ENCODE results near the gene TLE6. TPM values are rescaled to one million over a fixed set of nuclear protein-coding genes. Genes with fewer than 3 reads are reported as not detected.

Gene TLE6
- total RNA-seq, 5 donors from 2014 or later (not counting 1 experiment from before 2014, with no cell fraction given) = 0.36 to 0.61 (median 0.50) TPM; not detected in 2

DNA sequence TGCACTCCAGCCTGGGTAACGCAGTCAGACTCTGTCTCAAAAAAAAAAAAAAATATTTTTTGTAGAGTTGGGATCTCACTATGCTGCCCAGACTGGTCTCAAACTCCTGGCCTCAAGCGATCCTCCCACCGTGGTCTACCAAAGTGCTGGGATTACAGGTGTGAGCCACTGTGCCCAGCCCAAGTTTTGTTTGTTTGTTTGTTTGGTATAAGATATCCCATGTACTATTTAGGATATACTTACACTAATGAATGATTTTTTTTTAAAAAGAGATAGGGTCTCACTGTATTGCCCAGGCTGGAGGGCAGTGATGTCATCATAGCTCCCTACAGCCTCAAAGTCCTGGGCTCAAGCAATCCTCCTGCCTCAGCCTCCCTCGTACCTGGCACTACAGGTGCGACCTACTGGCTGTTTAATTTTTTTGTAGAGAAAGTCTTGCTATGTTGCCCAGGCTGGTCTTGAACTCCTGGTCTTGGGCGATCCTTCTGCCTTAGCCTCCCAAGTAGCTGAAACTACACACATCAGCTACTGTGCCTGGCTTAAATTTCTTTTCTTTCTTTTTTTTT is 24.0 kb downstream of the TLE6 start:
- no peak overlapping the region for H3K4me3 ChIP-seq (ENCODE audit: control insufficient read depth in 1 of 2, extremely low read depth in 1 of 2, low read length in 1 of 2)
- H3K27me3 ChIP-seq (replicated peaks in 1 of 2; ENCODE audit: control insufficient read depth in 2 of 2, extremely low read depth in 1 of 2, insufficient read depth in 2 of 2, low read length in 1 of 2) = no peaks in the 10 kb centered on the region
- no peaks in the 10 kb centered on the region for H3K4me1 ChIP-seq (ENCODE audit: control insufficient read depth in 1 of 2, extremely low read depth in 1 of 2, insufficient read depth in 2 of 2, low read length in 2 of 2)
- no peaks in the 10 kb centered on the region for H3K27me3 Mint-ChIP-seq
- no peak overlapping the region for H3K27ac Mint-ChIP-seq
- no peaks in the 10 kb centered on the region for H3K4me1 Mint-ChIP-seq
- ATAC-seq (replicated peaks in 1 of 4) (no peak), DNase-seq (no peak)
- H3K27ac ChIP-seq (ENCODE audit: low read length) = no peak overlapping the region
- no peak overlapping the region for H3K4me3 Mint-ChIP-seq
- H3K36me3 ChIP-seq (ENCODE audit: control insufficient read depth in 2 of 2, extremely low read depth in 1 of 2, insufficient read depth in 1 of 2, low read length in 1 of 2) = peaks cover 0 to 3% of the 10 kb centered on the region in 2 donors
- H3K36me3 Mint-ChIP-seq = peaks cover 11% of the 10 kb centered on the region
- H3K9me3 Mint-ChIP-seq = no peaks in the 10 kb centered on the region
- ChIA-PET POLR2A (no interaction called here), CTCF (no interaction called here)
- H3K9me3 ChIP-seq = no peaks in the 10 kb centered on the region
- WGBS (ENCODE audit: insufficient coverage) = no CpG with 5 or more reads among the region's 6 CpGs

GRCh38 chr19:3003046-3003445 is 25.7 kb downstream of the TLE6 start:
- Histone ChIP-seq H3K27me3 (replicated peaks in 1 of 2; ENCODE audit: control insufficient read depth in 2 of 2, extremely low read depth in 1 of 2, insufficient read depth in 2 of 2, low read length in 1 of 2) (no peaks in the 10 kb centered on the region), H3K4me3 (ENCODE audit: control insufficient read depth in 1 of 2, extremely low read depth in 1 of 2, low read length in 1 of 2) (no peak overlapping the region), H3K27ac (ENCODE audit: low read length) (no peak overlapping the region), H3K4me1 (ENCODE audit: control insufficient read depth in 1 of 2, extremely low read depth in 1 of 2, insufficient read depth in 2 of 2, low read length in 2 of 2) (no peaks in the 10 kb centered on the region), H3K9me3 (no peaks in the 10 kb centered on the region), H3K36me3 (ENCODE audit: control insufficient read depth in 2 of 2, extremely low read depth in 1 of 2, insufficient read depth in 1 of 2, low read length in 1 of 2) (peaks cover 0 to 3% of the 10 kb centered on the region in 2 donors)
- Mint-ChIP-seq H3K27me3 (no peaks in the 10 kb centered on the region), H3K27ac (no peak overlapping the region), H3K36me3 (peaks cover 3% of the 10 kb centered on the region), H3K4me3 (no peak overlapping the region), H3K4me1 (no peaks in the 10 kb centered on the region), H3K9me3 (no peaks in the 10 kb centered on the region)
- WGBS (ENCODE audit: insufficient coverage) = 100% methylated on average over 1 of the region's 7 CpGs
- POLR2A ChIA-PET = no interaction called here
- no peak for ATAC-seq (replicated peaks in 1 of 4)
- CTCF ChIA-PET = no interaction called here
- DNase-seq = no peak

DNA sequence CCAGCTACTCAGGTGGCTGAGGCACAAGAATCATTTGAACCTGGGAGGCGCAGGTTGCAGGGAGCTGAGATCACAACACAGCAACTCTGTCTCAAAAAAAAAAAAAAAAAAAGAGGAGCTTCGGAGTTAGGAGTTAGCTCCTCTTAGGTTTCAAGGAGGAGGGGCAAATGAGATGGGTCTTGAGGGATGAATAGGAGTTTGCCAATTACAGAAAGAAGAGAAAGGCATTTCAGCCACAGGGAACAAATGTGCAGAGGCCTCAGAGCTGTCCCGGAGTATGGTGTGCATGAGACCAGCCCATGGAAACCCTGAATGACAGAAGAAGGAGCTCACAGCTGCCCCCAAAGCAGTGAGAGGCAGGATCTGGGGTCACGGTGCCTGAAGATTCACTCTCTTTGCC is 27.2 kb downstream of the TLE6 start:
- Histone ChIP-seq H3K9me3 (no peaks in the 10 kb centered on the region), H3K27ac (ENCODE audit: low read length) (no peak overlapping the region), H3K4me1 (ENCODE audit: control insufficient read depth in 1 of 2, extremely low read depth in 1 of 2, insufficient read depth in 2 of 2, low read length in 2 of 2) (no peaks in the 10 kb centered on the region), H3K4me3 (ENCODE audit: control insufficient read depth in 1 of 2, extremely low read depth in 1 of 2, low read length in 1 of 2) (no peak overlapping the region), H3K27me3 (replicated peaks in 1 of 2; ENCODE audit: control insufficient read depth in 2 of 2, extremely low read depth in 1 of 2, insufficient read depth in 2 of 2, low read length in 1 of 2) (no peaks in the 10 kb centered on the region), H3K36me3 (ENCODE audit: control insufficient read depth in 2 of 2, extremely low read depth in 1 of 2, insufficient read depth in 1 of 2, low read length in 1 of 2) (peaks cover 3 to 6% of the 10 kb centered on the region in 2 donors)
- Mint-ChIP-seq H3K27me3 (no peaks in the 10 kb centered on the region), H3K4me3 (no peak overlapping the region), H3K9me3 (no peaks in the 10 kb centered on the region), H3K4me1 (no peaks in the 10 kb centered on the region), H3K27ac (no peak overlapping the region), H3K36me3 (no peaks in the 10 kb centered on the region)
- ChIA-PET POLR2A (interaction anchor here in 1 of 2 donors (0.6 kb wide), 1 partner anchor 10 kb away, joined by 4 read pairs; no protein-coding TSS in a partner anchor), CTCF (interaction anchor here in 1 of 2 donors (0.6 kb wide), 1 partner anchor 116 kb away, joined by 3 read pairs; no protein-coding TSS in a partner anchor)
- WGBS (ENCODE audit: insufficient coverage) = 95% methylated on average over 2 of the region's 4 CpGs
- DNase-seq = no peak
- ATAC-seq (replicated peaks in 1 of 4) = no peak

GRCh38 chr19:3005345-3005744 is 28.0 kb downstream of the TLE6 start:
- H3K27ac Mint-ChIP-seq = no peak overlapping the region
- CTCF ChIA-PET = interaction anchor here in 1 of 2 donors (0.6 kb wide), 1 partner anchor 11 kb away, joined by 3 read pairs; no protein-coding TSS in a partner anchor

DNA sequence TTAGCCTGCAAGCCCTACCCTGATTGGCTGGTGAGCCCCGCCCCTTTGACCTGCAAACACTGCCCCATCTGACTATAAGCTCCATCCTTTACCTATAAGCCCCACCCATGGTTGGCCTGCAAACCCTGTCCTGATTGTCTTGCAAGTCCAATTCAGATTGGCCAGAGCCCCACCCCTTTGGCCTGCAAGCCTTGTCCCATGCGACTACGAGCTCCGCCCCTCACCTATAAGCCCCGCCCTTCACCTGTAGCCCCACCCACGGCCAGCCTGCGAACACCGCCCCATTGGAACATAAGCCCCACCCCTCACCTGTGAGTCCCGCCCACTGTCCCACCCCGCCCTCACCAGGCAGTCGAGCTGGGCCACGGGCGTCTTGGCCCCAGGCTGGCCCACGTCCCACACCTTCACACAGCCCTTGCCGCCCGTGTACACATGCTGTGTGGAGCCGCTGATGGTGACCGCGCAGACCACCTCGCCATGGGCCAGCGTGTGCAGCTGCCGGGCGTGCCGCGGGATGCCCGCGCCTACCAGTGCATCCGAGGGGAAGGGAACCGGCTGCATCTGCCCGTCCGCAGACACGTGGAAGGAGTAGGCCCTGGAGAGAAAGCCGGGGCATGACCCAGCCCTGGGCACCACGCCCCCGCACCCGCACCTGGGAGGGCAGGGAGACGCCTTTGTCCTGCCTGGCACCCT is 28.9 kb downstream of the TLE6 start:
- Histone ChIP-seq H3K27me3 (replicated peaks in 1 of 2; ENCODE audit: control insufficient read depth in 2 of 2, extremely low read depth in 1 of 2, insufficient read depth in 2 of 2, low read length in 1 of 2) (no peaks in the 10 kb centered on the region), H3K4me3 (ENCODE audit: control insufficient read depth in 1 of 2, extremely low read depth in 1 of 2, low read length in 1 of 2) (no peak overlapping the region), H3K4me1 (ENCODE audit: control insufficient read depth in 1 of 2, extremely low read depth in 1 of 2, insufficient read depth in 2 of 2, low read length in 2 of 2) (no peaks in the 10 kb centered on the region), H3K27ac (ENCODE audit: low read length) (no peak overlapping the region), H3K9me3 (no peaks in the 10 kb centered on the region), H3K36me3 (ENCODE audit: control insufficient read depth in 2 of 2, extremely low read depth in 1 of 2, insufficient read depth in 1 of 2, low read length in 1 of 2) (peaks cover 3 to 7% of the 10 kb centered on the region in 2 donors)
- no peak overlapping the region for H3K4me3 Mint-ChIP-seq
- H3K27ac Mint-ChIP-seq = no peak overlapping the region
- 88% methylated on average over 22 of the region's 37 CpGs for WGBS (ENCODE audit: insufficient coverage)
- POLR2A ChIA-PET = no interaction called here
- DNase-seq (peak in 9 of 35 experiments; percentile 8 to 28 (median 14)), ATAC-seq (replicated peaks in 1 of 4) (peak in 2 of 4 experiments; percentile 32 to 50)
- CTCF ChIA-PET = no interaction called here
- H3K4me1 Mint-ChIP-seq = no peaks in the 10 kb centered on the region
- H3K36me3 Mint-ChIP-seq = peaks cover 6% of the 10 kb centered on the region
- H3K27me3 Mint-ChIP-seq = no peaks in the 10 kb centered on the region
- no peaks in the 10 kb centered on the region for H3K9me3 Mint-ChIP-seq

More at GRCh38 chr19:3005345-3005744, 28.0 kb downstream of the TLE6 start:
- Histone ChIP-seq H3K4me1 (ENCODE audit: control insufficient read depth in 1 of 2, extremely low read depth in 1 of 2, insufficient read depth in 2 of 2, low read length in 2 of 2) (no peaks in the 10 kb centered on the region), H3K27ac (ENCODE audit: low read length) (no peak overlapping the region), H3K27me3 (replicated peaks in 1 of 2; ENCODE audit: control insufficient read depth in 2 of 2, extremely low read depth in 1 of 2, insufficient read depth in 2 of 2, low read length in 1 of 2) (no peaks in the 10 kb centered on the region), H3K36me3 (ENCODE audit: control insufficient read depth in 2 of 2, extremely low read depth in 1 of 2, insufficient read depth in 1 of 2, low read length in 1 of 2) (peaks cover 3 to 7% of the 10 kb centered on the region in 2 donors), H3K4me3 (ENCODE audit: control insufficient read depth in 1 of 2, extremely low read depth in 1 of 2, low read length in 1 of 2) (no peak overlapping the region), H3K9me3 (no peaks in the 10 kb centered on the region)
- no peaks in the 10 kb centered on the region for H3K9me3 Mint-ChIP-seq
- POLR2A ChIA-PET = no interaction called here
- DNase-seq (no peak), ATAC-seq (replicated peaks in 1 of 4) (no peak)
- no peak overlapping the region for H3K4me3 Mint-ChIP-seq
- peaks cover under 1% of the 10 kb centered on the region for H3K36me3 Mint-ChIP-seq
- H3K27me3 Mint-ChIP-seq = no peaks in the 10 kb centered on the region
- 86% methylated on average over 16 of the region's 18 CpGs for WGBS (ENCODE audit: insufficient coverage)
- H3K4me1 Mint-ChIP-seq = no peaks in the 10 kb centered on the region

GRCh38 chr19:3007975-3008374 is 30.6 kb downstream of the TLE6 start:
- no peak overlapping the region for H3K27ac ChIP-seq (ENCODE audit: low read length)
- H3K36me3 Mint-ChIP-seq = peaks cover 6% of the 10 kb centered on the region
- no peaks in the 10 kb centered on the region for H3K4me1 Mint-ChIP-seq
- H3K27me3 ChIP-seq (replicated peaks in 1 of 2; ENCODE audit: control insufficient read depth in 2 of 2, extremely low read depth in 1 of 2, insufficient read depth in 2 of 2, low read length in 1 of 2) = no peaks in the 10 kb centered on the region
- no peaks in the 10 kb centered on the region for H3K9me3 ChIP-seq
- no peaks in the 10 kb centered on the region for H3K4me1 ChIP-seq (ENCODE audit: control insufficient read depth in 1 of 2, extremely low read depth in 1 of 2, insufficient read depth in 2 of 2, low read length in 2 of 2)
- 72% methylated on average over 9 of the region's 9 CpGs for WGBS (ENCODE audit: insufficient coverage)
- DNase-seq (no peak), ATAC-seq (replicated peaks in 1 of 4) (no peak)
- H3K27me3 Mint-ChIP-seq = no peaks in the 10 kb centered on the region
- H3K4me3 Mint-ChIP-seq = no peak overlapping the region
- ChIA-PET CTCF (no interaction called here), POLR2A (no interaction called here)
- H3K9me3 Mint-ChIP-seq = no peaks in the 10 kb centered on the region
- peaks cover 3 to 12% of the 10 kb centered on the region in 2 donors for H3K36me3 ChIP-seq (ENCODE audit: control insufficient read depth in 2 of 2, extremely low read depth in 1 of 2, insufficient read depth in 1 of 2, low read length in 1 of 2)
- H3K27ac Mint-ChIP-seq = no peak overlapping the region
- no peak overlapping the region for H3K4me3 ChIP-seq (ENCODE audit: control insufficient read depth in 1 of 2, extremely low read depth in 1 of 2, low read length in 1 of 2)
